Measurements from ENCODE around the gene KCNH4.
"Not testable (repeated sequence)": the region's sequence is repeated elsewhere in the genome, so short reads cannot be mapped to it uniquely, and the experiment has no call there.

KCNH4 gene

DNA sequence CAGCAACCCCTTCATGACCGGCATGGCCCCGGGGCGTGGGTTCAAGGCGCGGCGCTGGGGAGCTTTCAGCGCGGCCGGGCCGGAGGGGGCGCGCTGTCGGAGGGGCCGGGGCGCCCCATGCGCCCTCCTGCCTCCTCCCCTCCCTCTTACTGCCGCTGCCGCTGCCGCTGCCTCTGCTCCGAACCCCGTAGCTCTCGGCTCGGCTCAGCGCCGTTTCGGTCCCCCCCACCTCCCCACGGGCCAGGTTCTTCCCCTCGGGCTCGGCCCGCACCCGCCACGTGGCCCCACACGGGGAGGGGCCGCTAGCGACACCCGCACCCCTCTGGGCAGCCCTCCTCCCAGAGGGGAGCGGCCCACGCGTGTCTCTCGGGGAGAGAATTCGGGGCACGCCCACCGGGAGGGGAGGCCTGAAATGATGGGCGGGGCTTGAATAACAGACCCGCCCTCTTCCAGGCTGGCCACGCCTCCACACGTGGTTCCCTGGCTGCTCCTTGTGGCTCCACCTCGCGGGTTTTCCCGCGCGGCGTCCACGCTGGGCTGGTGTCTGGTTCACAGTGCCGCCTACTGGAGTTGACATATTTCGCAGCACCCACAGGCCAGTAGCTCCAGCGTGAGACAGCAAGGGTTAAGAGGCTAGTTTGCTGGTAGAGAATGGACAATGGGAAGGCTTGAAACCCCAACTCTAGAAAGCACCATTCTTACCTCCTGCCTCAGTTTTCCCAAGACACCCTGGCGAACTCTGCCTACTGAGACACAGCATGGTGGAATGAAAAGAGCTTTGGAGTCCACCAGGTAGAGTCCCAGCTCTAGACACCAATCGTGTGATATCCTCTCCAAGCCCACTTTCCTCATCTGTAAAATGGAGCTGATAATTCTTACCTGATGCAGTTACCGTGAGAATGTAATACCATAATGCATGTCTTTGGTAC is at the start of gene KCNH4:
Gene KCNH4 (minus strand): TSS at position 221 of the 929 bp plus-strand sequence. CDS start 197 bp downstream, at position 24.
- peak; percentile 38 for DNase-seq (ENCODE audit: low spot score)

DNA sequence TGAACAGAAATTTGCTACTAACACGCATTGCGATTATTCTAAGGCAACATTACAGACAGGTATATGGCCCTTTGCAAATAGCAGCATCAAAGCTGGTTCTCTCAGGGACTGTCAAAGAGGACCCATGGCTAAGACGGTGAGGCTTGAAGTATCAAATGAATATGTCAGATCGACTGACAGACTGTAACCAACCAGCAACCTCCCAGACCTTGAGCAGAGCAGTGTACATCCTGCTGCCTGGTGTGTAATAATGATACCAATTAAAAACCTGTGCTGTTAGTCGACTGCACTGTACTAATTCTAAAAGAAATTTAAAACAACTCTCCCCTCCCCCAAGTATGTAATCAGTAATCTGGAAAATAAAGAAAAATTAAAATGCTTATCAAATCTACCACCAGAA is 49.3 kb upstream of the KCNH4 start:
- no peak for DNase-seq (ENCODE audit: low spot score)

DNA sequence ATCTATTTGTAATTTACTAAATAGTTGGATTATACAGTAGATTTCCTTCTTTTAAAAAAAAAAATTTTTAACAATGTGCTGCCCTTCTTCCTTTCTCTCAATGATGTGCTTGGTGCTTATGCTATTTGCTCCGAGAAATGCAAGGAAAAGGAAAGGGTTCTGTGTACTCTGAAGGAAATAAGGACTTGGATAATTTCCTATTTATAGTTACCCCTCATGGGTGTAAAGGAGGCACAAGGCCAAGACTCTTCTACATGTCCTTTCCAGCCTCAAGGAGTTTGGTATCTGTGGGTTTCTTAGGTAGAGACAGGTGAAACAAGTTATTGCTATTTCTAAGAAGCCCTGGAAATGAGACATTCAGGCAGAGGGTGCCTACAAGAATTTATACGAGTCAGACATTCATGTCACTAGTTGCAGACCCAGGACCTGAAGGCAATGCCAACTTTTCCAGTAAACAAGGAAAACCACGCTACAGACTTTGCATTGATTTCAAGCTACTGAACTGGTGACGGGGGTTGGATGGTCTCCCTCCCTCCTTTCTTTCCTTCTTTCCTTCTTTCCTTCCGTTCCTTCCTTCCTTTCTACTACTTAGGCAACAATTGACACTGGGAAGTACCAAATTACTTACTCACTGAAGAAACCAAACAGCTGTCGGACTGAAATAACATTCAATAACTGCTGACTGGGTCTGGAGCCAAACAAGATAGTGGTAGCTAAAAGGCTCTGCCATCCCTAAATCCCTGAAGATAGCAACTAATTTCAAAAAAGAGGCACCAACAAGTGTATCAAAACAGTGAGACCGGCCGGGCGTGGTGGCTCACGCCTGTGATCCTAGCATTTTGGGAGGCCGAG is 47.1 kb upstream of the KCNH4 start:
- DNase-seq (ENCODE audit: low spot score), result no peak

DNA sequence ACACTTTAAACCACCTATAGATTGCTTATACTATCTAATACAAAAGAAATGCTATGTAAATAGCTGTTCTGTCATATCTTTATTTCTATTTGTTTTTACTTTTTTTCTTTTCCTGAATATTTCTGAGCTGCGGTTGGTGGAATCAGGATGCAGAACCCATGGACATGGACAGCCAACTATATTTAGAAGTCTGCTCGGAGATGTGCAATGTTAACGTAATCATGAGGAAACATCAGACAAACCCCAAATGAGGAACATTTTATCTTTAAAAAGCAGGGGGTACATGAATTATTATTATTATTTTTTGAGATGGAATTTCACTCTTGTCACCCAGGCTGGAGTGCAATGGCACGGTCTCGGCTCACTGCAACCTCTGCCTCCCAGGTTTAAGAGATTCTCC is 44.7 kb upstream of the KCNH4 start:
- DNase-seq (ENCODE audit: low spot score), result no peak

DNA sequence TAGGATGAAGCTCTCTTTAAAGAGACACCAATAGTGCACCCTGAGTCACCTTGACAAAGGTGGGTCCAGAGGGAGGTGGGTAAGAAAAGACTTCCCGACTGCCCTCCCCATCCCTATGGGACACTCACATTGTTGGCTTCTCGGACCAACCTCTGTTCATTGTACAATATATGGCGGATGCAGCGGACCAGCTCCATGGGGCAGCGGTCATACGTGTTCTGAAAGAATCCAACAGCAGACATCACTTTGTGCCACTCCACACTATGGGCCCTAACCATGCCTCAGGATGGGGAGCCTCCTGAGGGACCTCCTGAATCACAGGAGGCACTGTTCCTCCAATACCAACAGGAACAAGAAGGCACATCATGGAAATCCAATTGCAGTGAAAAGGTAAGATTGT is 43.7 kb upstream of the KCNH4 start:
- no peak for DNase-seq (ENCODE audit: low spot score)

DNA sequence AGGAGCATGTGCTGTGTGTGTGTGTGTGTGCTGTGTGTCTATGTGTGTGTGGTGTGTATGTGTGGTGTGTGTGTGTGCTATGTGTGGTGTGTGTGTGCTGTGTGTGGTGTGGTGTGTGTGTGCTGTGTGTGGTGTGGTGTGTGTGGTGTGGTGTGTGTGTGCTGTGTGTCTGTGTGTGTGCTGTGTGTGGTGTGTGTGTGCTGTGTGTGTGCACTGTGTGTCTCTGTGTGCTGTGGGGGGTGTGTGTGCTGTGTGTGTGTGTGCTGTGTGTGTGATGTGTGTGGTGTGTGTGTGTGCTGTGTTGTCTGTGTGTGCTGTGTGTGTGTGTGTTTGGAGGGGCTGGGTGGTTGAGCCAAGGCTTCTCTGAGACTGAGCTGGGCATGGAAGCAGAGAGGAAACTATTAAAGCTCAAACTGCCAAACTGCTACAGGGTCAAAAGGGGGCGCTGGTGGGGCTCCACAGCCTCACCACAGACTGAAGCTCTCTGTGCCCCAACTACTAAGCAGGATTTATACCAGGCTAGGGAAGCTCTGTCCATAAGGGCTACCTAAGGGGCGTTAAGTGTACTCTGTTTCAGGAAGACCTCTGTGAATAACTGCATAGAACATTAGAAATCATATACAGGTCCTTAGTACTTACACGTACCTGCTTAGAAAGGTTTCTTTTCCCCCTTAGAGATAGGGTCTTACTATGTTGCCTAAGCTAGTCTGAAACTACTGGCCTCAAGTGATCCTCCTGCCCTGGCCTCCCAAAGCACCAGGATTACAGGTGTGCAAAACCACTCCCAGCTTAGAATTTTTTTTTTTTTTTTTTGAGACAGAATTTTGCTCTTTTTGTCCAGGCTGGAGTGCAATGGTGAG is 41.2 kb upstream of the KCNH4 start:
- peak; percentile 61 for DNase-seq (ENCODE audit: low spot score)

GRCh38 chr17:42219280-42219679 is 38.3 kb upstream of the KCNH4 start:
- not testable (repeated sequence) for DNase-seq (ENCODE audit: low spot score)

DNA sequence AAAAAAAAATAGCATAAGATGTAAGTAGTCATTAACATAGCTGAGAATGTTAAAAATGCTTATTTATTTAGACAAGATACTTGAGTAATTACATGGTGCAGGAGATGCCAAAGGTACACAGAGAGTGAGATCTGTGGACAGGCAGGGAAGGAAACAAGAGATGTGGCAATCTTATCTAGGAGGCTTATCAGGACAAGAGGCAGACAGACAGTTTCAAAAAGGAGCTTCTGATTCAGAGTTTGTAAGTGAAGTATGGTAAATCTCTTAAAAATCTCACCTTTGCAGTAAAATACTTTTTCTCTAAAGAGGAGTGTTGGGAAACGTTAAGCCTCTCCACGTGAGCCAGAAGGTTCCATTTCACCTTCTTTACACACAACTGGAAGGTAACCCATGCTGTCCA is 33.2 kb upstream of the KCNH4 start:
- no peak for DNase-seq (ENCODE audit: low spot score)

DNA sequence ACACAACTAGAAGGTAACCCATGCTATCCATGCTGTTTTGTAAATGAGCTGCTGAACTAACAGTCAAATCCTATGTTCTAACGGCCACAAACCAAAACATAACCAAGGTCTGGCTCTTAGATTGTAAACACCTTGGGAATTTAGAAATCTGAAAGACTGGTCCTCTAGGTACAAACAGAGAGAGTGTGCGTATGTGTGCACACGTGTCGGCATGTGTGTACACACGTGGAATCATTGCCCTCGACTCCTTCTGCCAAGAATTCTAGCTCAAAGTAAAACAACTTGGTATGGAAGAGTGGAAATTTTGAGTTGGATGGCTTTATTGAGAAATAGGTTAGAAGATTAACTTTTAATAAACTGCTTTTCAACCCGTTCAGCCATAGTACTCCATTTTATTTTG is 31.4 kb upstream of the KCNH4 start:
- no peak for DNase-seq (ENCODE audit: low spot score)

- peak; percentile 89 for DNase-seq (ENCODE audit: low spot score)
These were observed 31.0 kb upstream of the KCNH4 start for GRCh38 chr17:42211921-42212341.

GRCh38 chr17:42210046-42210445 is 29.1 kb upstream of the KCNH4 start:
- DNase-seq (ENCODE audit: low spot score), result no peak

DNA sequence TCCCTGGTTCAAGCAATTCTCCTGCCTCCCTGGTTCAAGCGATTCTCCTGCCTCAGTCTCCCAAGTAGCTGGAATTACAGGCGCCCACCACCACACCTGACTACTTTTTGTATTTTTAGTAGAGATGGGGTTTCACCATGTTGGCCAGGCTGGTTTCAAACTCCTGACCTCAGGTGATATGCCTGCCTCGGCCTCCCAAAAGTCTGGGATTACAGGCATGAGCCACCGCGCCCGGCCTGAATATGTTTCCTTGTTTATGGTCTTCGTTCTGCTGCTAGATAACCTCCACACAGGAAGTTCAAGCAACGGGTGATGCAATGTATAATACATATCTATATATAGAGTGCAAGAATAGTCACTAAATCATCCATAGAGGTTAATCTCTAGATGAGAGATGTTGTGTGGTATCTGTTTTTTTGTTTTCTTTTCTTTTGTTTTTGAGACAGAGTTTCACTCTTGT is 25.2 kb upstream of the KCNH4 start:
- not testable (repeated sequence) for DNase-seq (ENCODE audit: low spot score)

GRCh38 chr17:42203354-42203753 is 22.4 kb upstream of the KCNH4 start:
- no peak for DNase-seq (ENCODE audit: low spot score)

GRCh38 chr17:42202696-42203095 is 21.8 kb upstream of the KCNH4 start:
- no peak for DNase-seq (ENCODE audit: low spot score)

DNA sequence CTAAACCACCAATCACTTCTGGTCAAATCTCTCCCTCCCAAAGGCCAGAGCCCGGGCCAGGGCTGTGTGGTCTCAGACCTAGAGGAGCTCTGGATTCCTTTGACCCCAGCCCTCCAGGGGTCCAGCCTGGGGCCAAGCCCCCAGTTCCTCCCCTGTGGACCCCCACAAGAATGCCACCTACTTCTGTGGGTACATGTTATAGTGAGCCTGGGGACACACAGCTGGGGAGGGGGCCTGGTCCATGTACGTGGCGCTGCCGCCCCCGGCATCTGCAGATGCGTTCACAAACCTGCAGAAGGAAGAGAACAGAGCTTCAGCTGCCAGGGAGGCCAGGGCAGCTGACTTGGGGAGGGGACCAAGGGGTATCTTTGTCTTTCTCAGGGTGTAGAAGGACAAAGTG is 21.2 kb upstream of the KCNH4 start:
- no peak for DNase-seq (ENCODE audit: low spot score)

DNA sequence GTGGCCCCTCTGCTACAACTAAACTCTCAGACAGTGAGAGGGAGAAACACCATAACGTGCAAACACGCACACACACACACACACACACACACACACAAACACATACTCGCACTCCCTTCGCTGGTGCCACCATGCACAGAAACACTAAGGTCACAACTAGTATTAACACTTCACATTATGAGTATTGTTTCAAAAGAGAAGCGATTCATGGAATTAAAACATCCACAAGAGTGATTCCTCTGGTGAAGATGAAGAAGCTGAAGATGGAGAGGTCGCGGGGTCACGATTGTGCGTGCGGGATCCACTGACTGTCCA is 20.5 kb upstream of the KCNH4 start:
- no peak for DNase-seq (ENCODE audit: low spot score)

- peak; percentile 46 for DNase-seq (ENCODE audit: low spot score)
These were observed 19.9 kb upstream of the KCNH4 start for GRCh38 chr17:42200706-42201457.

- no peak for DNase-seq (ENCODE audit: low spot score)
These were observed 18.6 kb upstream of the KCNH4 start for GRCh38 chr17:42199416-42200011.

DNA sequence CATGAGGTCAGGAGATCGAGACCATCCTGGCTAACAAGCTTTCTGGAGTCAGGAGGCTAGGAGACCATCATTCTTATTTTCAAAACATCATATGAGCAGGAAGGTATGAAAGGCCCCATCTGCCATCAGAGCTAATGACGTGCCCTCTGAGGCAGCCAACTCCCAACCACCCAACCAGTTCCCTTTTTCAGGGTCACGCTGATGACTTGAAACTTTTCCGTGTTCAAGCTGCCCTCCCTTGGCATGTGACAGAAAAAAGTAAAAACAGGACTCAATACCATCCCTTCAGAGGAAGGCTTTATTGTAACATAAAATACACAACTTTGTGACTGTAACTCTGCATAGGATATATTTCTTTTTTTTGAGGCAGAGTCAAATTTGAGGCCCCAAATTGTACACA is 18.0 kb upstream of the KCNH4 start:
- peak; percentile 29 for DNase-seq (ENCODE audit: low spot score)

DNA sequence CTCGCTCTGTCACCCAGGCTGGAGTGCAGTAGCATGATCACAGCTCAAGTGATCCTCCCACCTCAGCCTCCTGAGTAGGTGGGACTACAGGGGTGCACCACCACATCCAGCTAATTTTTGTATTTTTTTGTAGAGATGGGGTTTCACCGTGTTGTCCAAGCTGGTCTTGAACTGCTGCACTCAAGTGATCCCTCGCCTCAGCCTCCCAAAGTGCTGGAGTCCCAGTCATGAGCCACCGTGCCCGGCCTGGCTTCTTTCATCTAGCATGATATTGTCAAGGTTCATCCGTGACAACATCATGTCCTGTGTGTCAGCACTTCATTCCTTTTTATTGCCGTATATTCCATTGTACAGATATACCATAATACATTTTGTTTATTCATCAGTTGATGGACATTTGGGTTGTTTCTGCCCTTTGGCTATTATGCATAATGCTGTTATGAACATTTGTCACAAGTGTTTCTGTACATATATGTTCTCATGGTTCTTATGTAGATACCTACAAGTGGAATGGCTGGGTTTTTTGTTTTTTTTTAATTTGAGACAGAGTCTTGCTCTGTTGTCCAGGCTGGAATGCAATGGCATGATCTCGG is 16.7 kb upstream of the KCNH4 start:
- no peak for DNase-seq (ENCODE audit: low spot score)
